Loucy (cell line): ENCODE measurements around the gene SPTY2D1.

Experiments used
- EZH2phosphoT487 ChIP-seq: fragments of 200-600 bp; IDR thresholded peaks from 2 replicates; pipeline ENCODE4 v1.6.1; 2018; ENCODE audit warnings: antibody characterized with exemption, mild to moderate bottlenecking, moderate library complexity, borderline replicate concordance
- TF ChIP-seq, protein P1 (sequence below): fragments of 200-600 bp; sonication (generic); conservative IDR thresholded peaks from 2 replicates; pipeline ENCODE4 v1.5.1; 2014; ENCODE audit warnings: mild to moderate bottlenecking, antibody characterized with exemption, low read length

- TF ChIP-seq, protein P1, sequence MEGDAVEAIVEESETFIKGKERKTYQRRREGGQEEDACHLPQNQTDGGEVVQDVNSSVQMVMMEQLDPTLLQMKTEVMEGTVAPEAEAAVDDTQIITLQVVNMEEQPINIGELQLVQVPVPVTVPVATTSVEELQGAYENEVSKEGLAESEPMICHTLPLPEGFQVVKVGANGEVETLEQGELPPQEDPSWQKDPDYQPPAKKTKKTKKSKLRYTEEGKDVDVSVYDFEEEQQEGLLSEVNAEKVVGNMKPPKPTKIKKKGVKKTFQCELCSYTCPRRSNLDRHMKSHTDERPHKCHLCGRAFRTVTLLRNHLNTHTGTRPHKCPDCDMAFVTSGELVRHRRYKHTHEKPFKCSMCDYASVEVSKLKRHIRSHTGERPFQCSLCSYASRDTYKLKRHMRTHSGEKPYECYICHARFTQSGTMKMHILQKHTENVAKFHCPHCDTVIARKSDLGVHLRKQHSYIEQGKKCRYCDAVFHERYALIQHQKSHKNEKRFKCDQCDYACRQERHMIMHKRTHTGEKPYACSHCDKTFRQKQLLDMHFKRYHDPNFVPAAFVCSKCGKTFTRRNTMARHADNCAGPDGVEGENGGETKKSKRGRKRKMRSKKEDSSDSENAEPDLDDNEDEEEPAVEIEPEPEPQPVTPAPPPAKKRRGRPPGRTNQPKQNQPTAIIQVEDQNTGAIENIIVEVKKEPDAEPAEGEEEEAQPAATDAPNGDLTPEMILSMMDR = no peak
- TF ChIP-seq EZH2phosphoT487 = no peak
These were observed 10.0 kb downstream of the SPTY2D1 start for GRCh38 chr11:18624161-18624560.
